Measurements from ENCODE around the gene ASTN2. TPM values are rescaled to one million over a fixed set of nuclear protein-coding genes. Genes with fewer than 3 reads are reported as not detected.

ASTN2 gene
- total RNA-seq, 4 donors from 2014 or later = 3.0 to 7.0 (median 5.2) TPM

GRCh38 chr9:117134826-117135500 is 279.9 kb downstream of the ASTN2 start:
- Histone ChIP-seq H3K27ac (no peak overlapping the region), H3K9me3 (no peaks in the 10 kb centered on the region), H3K4me3 (no peak overlapping the region), H3K4me1 (no peaks in the 10 kb centered on the region), H3K27me3 (no peaks in the 10 kb centered on the region), H3K36me3 (no peaks in the 10 kb centered on the region)
- DNase-seq = no peak
- no peak for TF ChIP-seq EP300 (IDR thresholded peaks at IDR 0.05; ENCODE audit: low read depth)
- no peak for TF ChIP-seq CTCF (IDR thresholded peaks at IDR 0.05)
- TF ChIP-seq POLR2AphosphoS5 (IDR thresholded peaks at IDR 0.05) = no peak
- no peak for TF ChIP-seq POLR2A (IDR thresholded peaks at IDR 0.05)
- in situ Hi-C loops (cut with MboI; ENCODE audit: low pct_ligation_motif_present in 1 of 4, low pct_unique_long_range_greater_than_20kb in 1 of 4, low sequenced_read_pairs in 3 of 4) = loop anchor here in 2 of 4 donors (25.0 kb wide), 1 partner anchor 98 kb away; no protein-coding TSS in a partner anchor
- intact Hi-C loops (cut with DNase I; ENCODE audit: low total_unique reads) = no loop called here
- 68 to 79% methylated on average over 2 to 4 of the region's 4 CpGs for WGBS, 2 donors (ENCODE audit: low coverage in 1 of 2)

- Histone ChIP-seq H3K27me3 (no peaks in the 10 kb centered on the region), H3K27ac (no peak overlapping the region), H3K9me3 (no peaks in the 10 kb centered on the region), H3K4me3 (no peak overlapping the region), H3K36me3 (no peaks in the 10 kb centered on the region), H3K4me1 (no peaks in the 10 kb centered on the region)
- DNase-seq = no peak
- TF ChIP-seq CTCF (IDR thresholded peaks at IDR 0.05) = no peak
- TF ChIP-seq POLR2A (IDR thresholded peaks at IDR 0.05) = no peak
- TF ChIP-seq EP300 (IDR thresholded peaks at IDR 0.05; ENCODE audit: low read depth) = no peak
- TF ChIP-seq POLR2AphosphoS5 (IDR thresholded peaks at IDR 0.05) = no peak
- intact Hi-C loops (cut with DNase I; ENCODE audit: low total_unique reads) = no loop called here
- in situ Hi-C loops (cut with MboI; ENCODE audit: low pct_ligation_motif_present in 1 of 4, low pct_unique_long_range_greater_than_20kb in 1 of 4, low sequenced_read_pairs in 3 of 4) = loop anchor here in 2 of 4 donors (25.0 kb wide), 1 partner anchor 90 kb away; no protein-coding TSS in a partner anchor
- 71 to 75% methylated on average over 1 to 2 of the region's 2 CpGs for WGBS, 2 donors (ENCODE audit: low coverage in 1 of 2)
Measured at GRCh38 chr9:117126871-117127270, 288.0 kb downstream of the ASTN2 start.

GRCh38 chr9:117125531-117125930 is 289.3 kb downstream of the ASTN2 start:
- no peak overlapping the region for H3K27ac ChIP-seq

GRCh38 chr9:117123729-117124128 is 291.1 kb downstream of the ASTN2 start:
- H3K27ac ChIP-seq = no peak overlapping the region
- TF ChIP-seq EP300 (IDR thresholded peaks at IDR 0.05; ENCODE audit: low read depth) = no peak
- no peak for TF ChIP-seq CTCF (IDR thresholded peaks at IDR 0.05)
- no peaks in the 10 kb centered on the region for H3K4me1 ChIP-seq
- in situ Hi-C loops (cut with MboI; ENCODE audit: low pct_ligation_motif_present in 1 of 4, low pct_unique_long_range_greater_than_20kb in 1 of 4, low sequenced_read_pairs in 3 of 4) = no loop called here
- intact Hi-C loops (cut with DNase I; ENCODE audit: low total_unique reads) = no loop called here
- H3K4me3 ChIP-seq = no peak overlapping the region
- no peak for DNase-seq
- WGBS, 2 donors (ENCODE audit: low coverage in 1 of 2) = 72 to 79% methylated on average over 7 of the region's 7 CpGs
- no peaks in the 10 kb centered on the region for H3K27me3 ChIP-seq
- no peaks in the 10 kb centered on the region for H3K36me3 ChIP-seq
- H3K9me3 ChIP-seq = no peaks in the 10 kb centered on the region

More at GRCh38 chr9:117125531-117125930, 289.3 kb downstream of the ASTN2 start:
- Histone ChIP-seq H3K9me3 (no peaks in the 10 kb centered on the region), H3K36me3 (no peaks in the 10 kb centered on the region), H3K27me3 (no peaks in the 10 kb centered on the region), H3K4me1 (no peaks in the 10 kb centered on the region), H3K4me3 (no peak overlapping the region)
- in situ Hi-C loops (cut with MboI; ENCODE audit: low pct_ligation_motif_present in 1 of 4, low pct_unique_long_range_greater_than_20kb in 1 of 4, low sequenced_read_pairs in 3 of 4) = loop anchor here in 2 of 4 donors (25.0 kb wide), 1 partner anchor 88 kb away; no protein-coding TSS in a partner anchor
- TF ChIP-seq EP300 (IDR thresholded peaks at IDR 0.05; ENCODE audit: low read depth) (no peak), POLR2AphosphoS5 (IDR thresholded peaks at IDR 0.05) (no peak), POLR2A (IDR thresholded peaks at IDR 0.05) (no peak), CTCF (IDR thresholded peaks at IDR 0.05) (no peak)
- no peak for DNase-seq
- intact Hi-C loops (cut with DNase I; ENCODE audit: low total_unique reads) = no loop called here
- WGBS, 2 donors (ENCODE audit: low coverage in 1 of 2) = 34 to 60% methylated on average over 6 of the region's 6 CpGs

Data from transverse colon (tissue), 4 donors.